Measurements from ENCODE around the gene OR2H1.
"Not testable (repeated sequence)": the region's sequence is repeated elsewhere in the genome, so short reads cannot be mapped to it uniquely, and the experiment has no call there.

The OR2H1 gene

DNA sequence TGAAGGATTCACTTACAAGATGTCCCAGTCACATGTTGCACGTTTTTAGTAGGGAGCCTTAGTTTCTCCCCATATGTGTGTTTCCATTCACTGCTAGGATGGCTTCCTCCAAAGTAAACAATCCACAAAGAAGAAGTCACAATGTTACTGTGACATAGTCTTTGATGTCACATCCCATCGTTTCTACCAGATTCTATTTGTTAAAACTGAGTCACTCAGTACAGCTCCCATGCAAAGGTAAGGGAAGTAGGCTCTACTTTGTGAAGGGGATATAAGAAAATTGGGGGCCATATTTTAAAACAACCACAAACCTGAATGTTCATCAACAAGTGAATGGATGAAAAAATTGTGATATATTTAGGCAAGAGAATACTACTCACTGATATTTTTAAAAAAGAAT is at the start of gene OR2H1, which contains the start of gene OR11A1:
OR2H1 (plus strand) TSS at position 185 of the 400 bp plus-strand sequence. CDS start 4,615 bp downstream, outside the sequence.
OR11A1 (minus strand) TSS at position 101 of the 400 bp plus-strand sequence. CDS start 29,430 bp downstream, outside the sequence.
- no peak for DNase-seq

DNA sequence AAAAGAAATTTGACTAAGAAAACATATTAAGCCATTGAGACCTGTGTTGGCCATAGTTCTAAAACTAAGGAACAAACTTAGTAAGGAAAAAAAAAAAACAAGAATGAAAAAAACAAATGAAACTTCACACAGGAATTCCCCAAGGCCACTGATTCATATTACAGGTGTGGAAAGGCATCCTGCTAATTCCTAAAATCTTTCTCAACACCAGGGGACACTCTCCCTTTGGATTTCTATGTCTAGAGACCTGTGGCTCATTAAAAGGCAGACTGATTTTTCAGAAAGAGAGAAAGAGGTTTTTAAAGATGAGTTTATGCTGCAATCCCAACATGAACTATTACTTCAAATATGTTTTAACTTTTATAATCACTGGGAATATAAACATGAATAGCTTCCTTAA is 42.4 kb upstream of the OR2H1 start, which contains the start of gene OR12D1:
OR12D1 (plus strand) TSS at position 341 of the 400 bp plus-strand sequence.
- DNase-seq = no peak

DNA sequence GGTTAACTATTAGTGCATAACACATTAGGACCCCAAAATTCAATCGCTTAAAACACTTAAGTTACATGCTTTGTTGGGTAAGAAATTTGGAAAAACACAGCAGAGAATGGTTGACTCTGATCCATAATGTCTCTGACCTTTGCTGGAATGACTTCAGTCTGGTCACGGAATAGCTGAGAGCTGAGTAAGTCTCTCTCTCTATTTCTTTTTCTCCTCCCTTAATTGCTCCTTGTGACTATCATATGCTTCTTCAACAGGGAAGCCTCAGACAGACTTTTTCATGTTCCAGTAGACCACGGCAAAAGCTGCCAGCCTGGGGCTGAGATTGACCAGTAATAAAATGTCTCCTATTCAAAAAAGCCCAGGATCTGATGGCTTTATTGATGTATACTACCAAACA is 37.4 kb upstream of the OR2H1 start:
- DNase-seq = no peak

DNA sequence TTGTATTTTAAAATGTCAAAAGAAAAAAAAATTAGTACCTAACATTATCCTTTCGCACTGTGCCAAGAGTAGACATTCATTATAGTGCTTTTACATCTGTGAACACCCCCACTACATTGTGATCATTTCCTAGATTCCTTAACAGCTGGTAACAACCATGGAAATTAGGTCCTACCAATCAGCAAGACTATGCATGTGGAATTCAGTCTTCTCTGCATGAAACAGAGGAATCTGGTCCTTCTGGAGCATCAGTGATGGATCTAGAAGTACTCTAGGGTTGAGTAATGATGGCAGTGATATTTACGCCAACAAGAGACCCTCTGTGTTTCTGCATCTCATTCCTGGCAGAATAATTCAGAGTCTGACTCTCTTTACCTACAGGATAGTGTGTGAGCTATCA is 32.8 kb upstream of the OR2H1 start:
- DNase-seq = no peak

DNA sequence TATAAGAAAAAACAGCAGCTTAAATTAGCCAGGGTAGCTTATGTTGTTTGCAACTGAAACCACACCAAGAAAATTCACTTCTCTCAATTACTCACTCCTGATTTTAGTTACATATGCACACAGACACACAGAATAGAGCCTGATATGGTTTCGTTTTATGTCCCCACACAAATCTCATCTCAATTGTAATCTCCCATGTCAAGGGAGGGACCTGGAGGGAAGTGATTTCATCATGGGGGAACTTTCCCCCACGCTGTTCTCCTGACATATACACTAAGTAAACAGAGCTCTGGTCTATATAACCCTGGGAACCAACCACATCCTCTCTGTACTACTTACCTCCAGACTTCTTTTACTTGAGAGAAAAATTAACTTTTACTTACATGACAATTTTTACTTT is 32.4 kb upstream of the OR2H1 start:
- DNase-seq = no peak

DNA sequence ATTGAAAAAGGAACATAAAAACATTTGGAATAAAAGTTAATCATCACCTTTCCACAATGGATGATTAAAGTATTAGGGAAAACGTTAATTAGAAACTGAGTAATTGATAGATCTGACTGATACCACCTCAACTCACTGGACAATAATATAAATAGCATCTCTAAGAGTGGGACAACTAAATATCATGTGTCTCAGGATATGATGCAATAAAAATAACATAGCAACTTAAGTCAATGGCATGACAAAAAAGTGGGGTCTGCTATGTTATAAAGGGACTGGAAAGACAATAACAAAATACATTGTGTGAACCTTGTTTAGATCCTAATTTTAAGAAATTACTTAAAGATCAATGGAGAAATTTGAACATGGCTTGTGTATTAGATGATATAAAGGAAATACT is 31.9 kb upstream of the OR2H1 start:
- DNase-seq = no peak

DNA sequence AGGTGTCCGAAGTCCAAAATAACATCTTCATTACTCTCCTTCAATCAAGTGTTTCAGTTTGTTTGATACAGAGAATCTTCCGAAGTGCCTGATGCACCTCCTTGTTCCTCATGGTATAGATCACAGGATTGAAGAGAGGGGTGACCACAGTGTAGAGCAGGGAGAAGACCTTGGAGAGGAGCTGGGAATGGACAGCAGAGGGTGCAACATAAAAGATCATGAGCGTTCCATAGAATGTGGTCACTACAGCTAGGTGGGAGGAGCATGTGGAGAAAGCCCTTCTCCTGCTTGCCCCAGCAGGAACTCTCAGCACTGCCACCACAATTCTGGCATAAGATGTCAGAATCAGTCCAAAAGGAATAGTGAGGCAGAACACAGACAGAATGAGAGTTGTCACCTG is 30.3 kb upstream of the OR2H1 start:
- no peak for DNase-seq

DNA sequence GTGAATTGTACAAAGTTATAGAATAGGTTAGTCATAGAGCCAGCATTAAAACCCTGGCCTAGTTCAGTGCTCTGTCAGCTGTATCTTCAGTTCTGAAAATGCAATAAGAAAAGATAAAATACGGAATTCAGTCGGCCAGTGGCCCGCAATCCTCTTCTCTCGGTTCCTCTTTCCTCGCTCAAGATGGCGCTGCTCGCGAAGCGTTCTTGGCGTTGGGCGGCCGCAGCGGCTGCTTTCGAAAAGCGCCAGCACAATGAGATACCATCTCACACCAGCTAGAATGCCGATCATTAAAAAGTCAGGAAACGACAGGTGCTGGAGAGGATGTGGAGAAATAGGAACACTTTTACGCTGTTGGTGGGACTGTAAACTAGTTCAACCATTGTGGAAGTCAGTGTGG is 20.2 kb upstream of the OR2H1 start:
- DNase-seq = not testable (repeated sequence)

DNA sequence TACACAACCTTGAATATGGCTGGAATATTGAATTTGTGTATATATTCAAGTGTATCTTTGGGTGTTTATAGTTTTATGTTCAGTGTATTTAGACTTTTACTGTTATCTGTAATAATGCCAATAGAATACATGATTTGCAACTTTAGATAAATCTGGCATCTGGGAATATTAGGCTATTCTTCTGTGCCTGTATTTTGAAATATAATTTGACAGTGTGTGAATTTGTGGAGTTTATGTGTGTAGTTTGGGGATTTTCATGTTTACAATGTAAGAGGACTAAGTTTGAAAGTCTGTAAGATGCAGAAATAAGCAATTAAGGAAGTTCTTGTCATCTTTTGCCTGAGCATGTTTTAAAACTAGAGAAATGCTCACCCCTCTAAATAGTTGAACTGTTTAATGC is 17.9 kb upstream of the OR2H1 start, which contains the start of gene OR10C1:
OR10C1 (plus strand) TSS at position 301 of the 400 bp plus-strand sequence. CDS start 710 bp downstream, outside the sequence.
- DNase-seq = no peak

DNA sequence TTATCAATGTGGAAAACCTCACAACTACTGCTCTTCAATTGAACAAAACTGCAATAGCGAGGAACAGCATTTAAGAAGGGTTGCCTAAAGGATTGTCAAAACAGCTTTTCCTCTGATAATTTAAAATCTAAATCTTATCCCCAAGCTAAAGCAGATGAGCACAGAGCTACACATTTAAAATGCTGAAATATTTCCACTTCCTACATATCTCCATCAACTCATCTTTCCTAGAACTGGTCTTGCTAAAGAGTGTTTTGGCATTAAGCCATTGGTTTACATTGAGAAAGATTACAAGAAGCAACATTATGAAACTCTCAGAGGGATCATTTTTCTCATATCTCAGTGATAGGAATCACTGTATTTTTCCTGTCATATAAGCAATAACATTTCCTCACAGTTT is 14.2 kb upstream of the OR2H1 start:
- no peak for DNase-seq

DNA sequence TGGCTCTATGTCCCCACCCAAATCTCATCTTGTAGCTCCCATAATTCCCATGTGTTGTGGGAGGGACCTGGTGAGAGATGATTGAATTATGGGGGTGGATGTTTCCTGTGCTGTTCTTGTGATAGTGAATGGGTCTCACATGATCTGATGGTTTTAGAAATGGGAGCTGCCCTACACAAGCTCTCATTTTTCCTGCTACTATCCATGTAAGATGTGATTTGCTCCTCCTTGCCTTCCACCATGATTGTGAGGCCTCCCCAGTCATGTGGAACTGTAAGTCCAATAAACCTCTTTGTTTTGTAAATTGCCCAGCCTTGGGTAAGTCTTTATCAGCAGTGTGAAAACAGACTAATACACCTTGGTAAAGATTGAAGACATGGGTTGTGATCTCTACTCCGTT is 12.9 kb upstream of the OR2H1 start:
- not testable (repeated sequence) for DNase-seq

DNA sequence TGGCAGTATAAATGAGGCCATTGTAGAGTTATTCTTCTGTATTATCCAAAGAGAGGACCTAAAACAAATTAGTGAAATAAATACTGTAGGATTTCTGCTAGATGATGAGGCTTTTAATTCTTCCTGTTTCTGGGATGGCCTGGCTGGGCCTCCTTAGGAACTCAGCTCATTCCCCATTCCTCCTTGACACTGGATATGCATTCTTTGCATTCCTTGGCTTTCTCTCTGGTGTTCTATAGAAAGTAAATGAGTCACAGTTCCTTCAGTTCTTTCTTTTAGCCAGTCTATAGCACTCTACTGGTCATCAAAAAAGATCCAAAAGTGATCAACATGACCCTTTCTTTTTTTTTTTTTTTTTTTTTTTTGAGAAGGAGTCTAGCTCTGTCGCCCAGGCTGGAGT is 9.3 kb upstream of the OR2H1 start:
- DNase-seq = no peak

DNA sequence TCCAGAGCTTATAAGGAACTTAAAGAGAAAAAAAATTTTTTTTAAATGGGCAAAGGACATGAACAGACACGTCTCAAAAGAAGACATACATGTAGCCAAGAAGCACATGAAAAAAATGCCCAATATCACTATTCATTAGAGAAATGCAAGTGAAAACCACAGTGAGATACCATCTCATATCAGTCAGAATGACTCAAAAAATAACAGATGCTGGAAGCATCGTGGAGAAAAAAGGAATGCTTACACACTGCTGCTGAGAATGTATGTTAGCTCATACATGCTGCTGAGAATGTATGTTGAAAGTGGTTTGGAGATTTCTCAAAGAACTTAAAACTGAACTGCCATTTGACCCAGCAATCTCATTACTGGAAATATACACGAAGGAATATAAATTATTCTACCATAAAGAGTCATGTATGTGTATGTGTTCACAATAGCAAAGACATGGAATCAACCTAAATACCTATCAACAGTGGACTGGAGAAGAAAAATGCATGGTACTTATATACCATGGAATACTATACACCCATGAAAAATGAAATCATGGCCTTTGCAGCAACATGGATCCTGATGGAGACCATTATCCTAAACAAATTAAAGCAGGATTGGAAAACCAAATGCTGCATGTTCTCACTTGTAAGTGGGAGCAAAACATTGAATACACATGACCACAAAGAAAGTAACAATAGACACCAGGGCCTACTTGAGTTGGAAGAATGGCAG is 5.3 kb upstream of the OR2H1 start:
- no peak for DNase-seq

DNA sequence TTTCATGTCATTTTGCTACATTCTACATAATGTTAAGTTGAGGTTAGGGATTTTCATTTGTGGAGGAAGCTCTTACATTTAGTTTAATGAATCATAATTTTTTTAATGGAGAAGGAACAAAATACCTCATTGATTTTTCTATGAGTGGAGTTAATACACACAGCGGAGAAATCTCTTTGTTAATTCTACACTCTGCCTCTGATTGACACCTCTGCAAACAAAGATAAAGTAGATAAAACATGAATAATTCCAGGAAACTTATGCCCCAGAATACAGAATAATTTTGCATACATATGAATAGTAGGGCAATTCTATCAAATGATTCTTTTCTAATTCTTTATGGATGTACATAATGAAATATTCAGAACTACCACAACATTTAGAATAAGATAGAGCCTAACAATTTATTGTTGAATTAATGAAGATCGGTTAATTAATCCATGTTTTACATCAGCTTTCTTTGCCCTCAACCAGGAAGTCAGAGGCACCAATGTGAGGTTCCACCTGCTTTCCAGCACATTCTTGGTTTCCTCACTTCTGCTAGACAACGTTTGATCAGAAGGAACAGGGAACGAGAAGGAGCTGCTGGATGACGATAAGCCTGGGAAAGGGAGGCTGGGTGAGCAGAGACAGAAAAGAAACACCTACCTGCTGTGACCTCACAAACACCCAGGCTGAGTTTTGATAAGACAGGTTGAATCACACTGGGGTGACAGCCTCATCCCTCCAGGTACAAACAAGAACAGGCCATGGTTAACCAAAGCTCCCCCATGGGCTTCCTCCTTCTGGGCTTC is 4.3 kb downstream of the OR2H1 start:
- no peak for DNase-seq

DNA sequence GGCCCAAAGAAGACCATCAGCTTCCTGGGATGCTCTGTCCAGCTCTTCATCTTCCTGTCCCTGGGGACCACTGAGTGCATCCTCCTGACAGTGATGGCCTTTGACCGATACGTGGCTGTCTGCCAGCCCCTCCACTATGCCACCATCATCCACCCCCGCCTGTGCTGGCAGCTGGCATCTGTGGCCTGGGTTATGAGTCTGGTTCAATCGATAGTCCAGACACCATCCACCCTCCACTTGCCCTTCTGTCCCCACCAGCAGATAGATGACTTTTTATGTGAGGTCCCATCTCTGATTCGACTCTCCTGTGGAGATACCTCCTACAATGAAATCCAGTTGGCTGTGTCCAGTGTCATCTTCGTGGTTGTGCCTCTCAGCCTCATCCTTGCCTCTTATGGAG is 5.1 kb downstream of the OR2H1 start:
- no peak for DNase-seq

DNA sequence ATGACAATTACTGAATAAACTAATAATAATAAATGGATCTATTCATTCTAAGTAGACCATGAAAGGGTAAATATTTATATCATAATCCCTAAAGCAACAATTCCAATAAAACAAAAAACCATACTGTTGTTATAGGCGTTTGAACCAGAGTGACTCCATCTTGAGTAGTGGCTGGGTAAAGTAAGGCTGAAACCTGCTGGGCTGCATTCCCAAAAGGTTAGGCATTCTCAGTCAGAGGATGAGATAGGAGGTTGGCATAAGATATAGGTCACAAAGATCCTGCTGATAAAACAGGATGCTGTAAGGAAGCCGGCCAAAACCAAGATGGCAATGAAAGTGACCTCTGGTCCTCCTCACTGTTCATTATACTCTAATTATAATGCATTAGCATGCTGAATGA is 8.3 kb downstream of the OR2H1 start:
- DNase-seq = no peak

DNA sequence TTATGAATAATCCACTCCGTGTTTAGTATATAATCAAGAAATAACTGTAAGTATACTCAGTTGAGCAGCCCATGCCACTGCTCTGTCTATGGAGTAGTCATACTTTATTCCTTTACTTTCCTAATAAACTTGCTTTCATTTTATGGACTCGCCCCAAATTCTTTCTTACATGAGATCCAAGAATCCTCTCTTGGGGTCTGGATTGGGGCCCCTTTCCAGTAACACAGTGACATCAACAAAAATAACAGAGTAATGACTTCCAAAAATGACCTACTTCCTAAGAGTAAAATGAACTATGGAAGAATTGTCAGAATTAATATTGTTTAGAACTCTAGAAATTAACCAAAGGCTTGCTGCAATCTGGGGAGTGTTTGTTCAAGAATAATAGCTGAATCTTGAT is 8.8 kb downstream of the OR2H1 start:
- DNase-seq = no peak

DNA sequence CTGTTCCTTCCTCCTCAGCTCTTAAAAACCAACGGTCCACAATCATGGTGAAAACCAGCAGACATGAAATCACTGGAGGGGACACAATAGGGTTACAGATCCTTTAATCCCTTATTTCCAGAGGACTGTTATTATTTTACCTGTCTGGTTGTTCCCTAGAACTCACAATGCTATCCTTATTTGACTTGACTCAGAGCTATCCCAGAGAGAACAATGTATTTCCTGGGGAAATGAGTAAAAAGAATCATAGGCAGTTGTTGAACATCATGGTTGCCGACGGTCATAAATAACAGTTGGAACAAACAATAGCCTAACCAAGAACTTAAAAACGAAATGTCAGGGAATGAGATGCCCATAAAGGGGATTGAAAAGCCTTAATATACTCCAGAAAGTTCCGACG is 9.3 kb downstream of the OR2H1 start:
- DNase-seq = no peak

DNA sequence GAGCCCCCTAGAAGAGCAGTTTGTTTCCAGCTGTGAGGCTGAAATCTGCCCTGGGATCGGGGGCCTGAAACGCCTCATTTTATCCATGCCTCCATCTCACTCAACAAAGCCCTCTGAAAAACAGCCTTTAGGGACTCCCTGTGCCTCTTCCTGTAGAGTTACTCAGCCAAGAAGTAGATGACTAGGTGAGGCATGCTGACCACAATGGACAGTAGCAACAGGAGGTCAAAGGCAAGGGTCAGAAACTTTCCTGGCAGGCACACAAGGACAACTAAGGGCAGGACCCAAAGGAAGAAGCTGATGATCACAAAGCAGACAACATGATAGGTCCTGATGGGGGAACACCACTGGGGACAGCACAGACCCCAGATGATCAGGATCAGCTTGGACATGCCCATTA is 18.0 kb downstream of the OR2H1 start:
- no peak for DNase-seq

DNA sequence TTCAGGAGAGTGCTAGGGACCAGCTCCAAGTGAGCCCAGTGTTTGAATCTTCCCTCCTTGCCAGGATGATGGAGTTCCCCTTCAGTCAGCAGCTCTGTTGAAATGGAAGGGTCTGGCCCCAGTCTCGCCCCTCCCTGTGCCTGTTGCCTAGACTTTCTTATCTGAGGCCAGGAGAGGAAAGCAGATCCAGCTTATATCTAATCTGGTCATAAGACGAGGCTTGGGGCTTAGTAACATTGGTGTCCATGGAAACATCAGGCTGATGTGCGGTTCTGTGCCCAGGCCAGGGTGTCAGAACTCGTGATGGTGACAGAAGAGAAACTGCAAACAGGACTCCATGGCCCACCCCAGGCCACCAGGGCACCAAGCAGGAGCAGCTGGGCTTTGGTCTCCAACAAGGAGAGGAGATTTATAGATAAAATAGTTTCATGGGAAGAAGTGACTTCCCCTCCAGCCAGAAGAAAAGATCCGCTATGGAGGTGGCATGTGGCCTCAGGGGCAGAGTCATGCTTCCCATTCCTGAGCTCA is 21.0 kb downstream of the OR2H1 start:
- no peak for DNase-seq

DNA sequence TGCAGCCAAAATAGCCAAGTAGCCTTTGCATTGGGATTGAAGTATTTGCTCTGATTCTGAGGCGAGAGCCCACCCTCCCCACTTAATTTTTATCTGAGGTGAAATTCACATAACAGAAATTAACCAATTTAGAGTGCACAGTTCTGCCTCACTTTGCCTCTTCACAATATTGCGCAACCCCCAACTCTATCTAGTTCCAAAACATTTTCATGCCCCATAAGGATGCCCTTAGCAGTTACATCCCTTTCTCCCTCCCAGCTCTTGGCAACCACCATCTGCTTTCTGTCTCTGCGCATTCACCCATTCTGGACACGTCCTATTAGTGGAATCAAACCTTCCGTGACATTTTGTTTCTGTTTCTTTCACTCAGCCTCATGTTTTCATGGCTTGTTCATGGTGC is 21.8 kb downstream of the OR2H1 start:
- no peak for DNase-seq

DNA sequence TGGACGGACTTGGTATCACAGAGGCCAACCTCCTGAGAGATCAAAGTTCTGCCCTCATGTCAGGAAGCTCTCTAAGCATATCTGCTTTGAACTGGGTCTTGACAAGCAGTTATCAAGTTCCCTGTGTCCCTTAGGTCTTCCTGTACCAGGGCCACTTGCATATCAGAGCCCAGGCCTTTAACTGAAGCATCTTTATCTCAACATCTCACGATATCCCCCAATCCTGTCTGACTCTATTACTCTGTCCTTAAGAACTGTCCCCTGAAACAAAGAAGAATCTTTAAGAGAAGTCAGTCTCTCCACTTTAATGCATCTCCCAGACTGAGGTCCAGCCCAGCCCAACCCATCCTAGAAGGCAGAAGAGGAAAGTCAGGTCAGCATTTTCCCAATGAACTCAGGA is 22.6 kb downstream of the OR2H1 start:
- no peak for DNase-seq

DNA sequence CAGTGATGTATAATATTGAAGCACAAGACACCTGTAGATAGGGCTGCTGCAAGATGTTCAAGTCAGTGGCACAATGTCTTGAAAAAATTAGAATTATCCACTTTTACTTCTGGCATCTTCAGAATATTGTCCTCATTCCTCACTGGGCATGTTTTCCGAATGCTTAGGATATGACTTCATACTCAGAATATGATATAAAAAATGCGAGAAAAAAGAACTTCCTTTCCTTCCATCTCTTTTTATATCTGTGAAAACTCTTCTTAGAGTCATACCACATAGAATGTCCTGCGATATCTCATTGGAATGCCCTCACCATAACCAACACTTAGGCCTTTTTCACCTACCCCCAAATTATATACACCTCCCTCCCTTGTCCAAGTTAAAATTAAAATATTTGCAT is 26.2 kb downstream of the OR2H1 start:
- no peak for DNase-seq

DNA sequence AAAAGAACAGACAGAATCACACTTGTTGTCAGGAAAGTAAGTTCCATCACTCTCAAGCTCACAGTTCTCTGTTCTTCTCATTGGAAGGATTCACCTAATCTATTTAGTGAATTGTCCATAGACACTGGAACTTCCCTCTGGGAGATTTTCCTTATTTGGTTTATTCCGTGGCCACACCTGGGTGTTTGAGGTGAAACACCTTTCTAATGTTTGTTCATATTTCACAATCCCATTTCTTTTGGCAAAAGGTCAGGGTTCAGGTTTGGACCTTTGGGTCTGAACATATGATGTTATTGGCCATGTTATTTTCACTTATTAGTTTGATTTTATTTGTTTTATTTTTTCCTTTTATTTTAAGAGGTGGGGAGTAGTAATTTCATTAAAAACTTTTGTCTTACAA is 26.8 kb downstream of the OR2H1 start:
- no peak for DNase-seq

Measured in activated CD4-positive, alpha-beta T cell treated with anti-CD3 and anti-CD28 coated beads, Interleukin-2, amount 50 U/mL, for 48 hours (primary cell).